Esophagus squamous epithelium (tissue), 5 donors: ENCODE measurements around the gene HBA2. TPM values are rescaled to one million over a fixed set of nuclear protein-coding genes. Genes with fewer than 3 reads are reported as not detected.

Experiments
- DNase-seq: peaks from one replicate; lab custom pipeline; 2025; lab: John Stamatoyannopoulos, UW
- H3K27ac ChIP-seq, 4 donors: fragments of 200-600 bp; sonication (generic); one replicate each; pipeline ENCODE4 v1.5.1; 2016 to 2019; ENCODE audit warnings: mild to moderate bottlenecking in 1 of 4
- H3K27me3 ChIP-seq, 4 donors: fragments of 200-600 bp; sonication (generic); 1 replicate in 3 of 4; 2 replicates in 1 of 4; pipeline versions ENCODE4 v1.5.1 to v1.6.0; 2017 to 2021; ENCODE audit warnings: antibody characterized with exemption in 1 of 4
- H3K36me3 ChIP-seq, 3 donors: fragments of 200-600 bp; sonication (generic); one replicate each; pipeline ENCODE4 v1.5.1; 2016 to 2019
- H3K4me1 ChIP-seq, 3 donors: fragments of 200-600 bp; sonication (generic); one replicate each; pipeline ENCODE4 v1.5.1; 2017 to 2019
- H3K4me3 ChIP-seq, 4 donors: fragments of 200-600 bp; sonication (generic); 1 replicate in 3 of 4; 2 replicates in 1 of 4; pipeline ENCODE4 v1.5.1; 2016 to 2019; ENCODE audit warnings: mild to moderate bottlenecking in 2 of 4, moderate library complexity in 1 of 4
- H3K9me3 ChIP-seq, 3 donors: fragments of 200-600 bp; sonication (generic); one replicate each; pipeline ENCODE4 v1.5.1; 2016 to 2019
- POLR2A ChIP-seq, 4 donors: fragments of 450-650 bp; IDR thresholded peaks; one replicate each; pipeline ENCODE4 v1.6.1; 2017; ENCODE audit warnings: antibody characterized with exemption in 4 of 4, mild to moderate bottlenecking in 4 of 4, moderate library complexity in 3 of 4
- WGBS, 2 donors: methylation state at CpG; one replicate each; pipeline ENCODE4 v1.1.5; 2018; 5-methylcytosine and 5-hydroxymethylcytosine counted together
- intact Hi-C: fragments of 100-400 bp; cut with DNase I; formaldehyde crosslinking; loops from one replicate; pipeline ENCODE4 v1.15.0; 2022
- total RNA-seq, 4 donors: library from RNA; depleted of rRNA; stranded (reverse); fragments of >200 nt; gene quantifications; one replicate each; pipeline ENCODE4 v1.1.0, GENCODE V29; 2016
- TF ChIP-seq, protein P1 (sequence below), 6 experiments: fragments of 450-650 bp in 4 of 6; fragments of 200-600 bp in 2 of 6; sonication (generic) in 2 of 6; IDR thresholded peaks; one replicate each; pipeline ENCODE4 v1.5.1; 2016 to 2019; ENCODE audit warnings: antibody characterized with exemption in 6 of 6, mild to moderate bottlenecking in 4 of 6, moderate library complexity in 4 of 6
- donor health status: DM: yes; HTN: yes; CAD: no.

HBA2 gene
- total RNA-seq, 4 donors from 2014 or later = 4.7 to 5.0 TPM; not detected in 2

DNA sequence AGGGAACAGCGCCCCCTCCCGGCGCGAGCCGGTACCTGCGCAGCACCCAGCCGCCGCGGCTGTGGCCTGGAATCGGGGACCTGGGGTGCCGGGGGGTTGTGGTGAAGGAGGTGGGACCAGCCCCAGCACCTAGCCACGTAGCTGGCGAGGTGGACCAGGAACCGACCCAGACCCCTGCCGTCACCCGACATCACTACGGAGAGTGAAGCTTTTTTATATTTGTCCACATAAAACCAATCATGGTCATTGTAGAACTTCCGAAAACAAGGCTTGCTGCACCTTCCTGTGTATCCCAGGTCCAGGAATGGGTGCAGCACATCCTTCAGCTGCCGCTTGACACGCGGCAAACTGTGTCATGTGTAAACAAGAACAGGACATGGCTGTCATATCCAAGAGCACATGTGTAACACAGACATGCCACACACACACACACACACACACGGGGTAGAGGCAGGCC is 8.9 kb downstream of the HBA2 start:
- WGBS, 2 donors = 0 to 33% methylated on average over 5 to 7 of the region's 22 CpGs
- H3K4me3 ChIP-seq = peak overlapping the region in 2 of 4 donors; percentile 38 to 61
- H3K27me3 ChIP-seq = peaks cover 5 to 46% (median 31%) of the 10 kb centered on the region in 4 donors
- intact Hi-C loops = no loop called here
- no peak for DNase-seq
- TF ChIP-seq, protein P1, sequence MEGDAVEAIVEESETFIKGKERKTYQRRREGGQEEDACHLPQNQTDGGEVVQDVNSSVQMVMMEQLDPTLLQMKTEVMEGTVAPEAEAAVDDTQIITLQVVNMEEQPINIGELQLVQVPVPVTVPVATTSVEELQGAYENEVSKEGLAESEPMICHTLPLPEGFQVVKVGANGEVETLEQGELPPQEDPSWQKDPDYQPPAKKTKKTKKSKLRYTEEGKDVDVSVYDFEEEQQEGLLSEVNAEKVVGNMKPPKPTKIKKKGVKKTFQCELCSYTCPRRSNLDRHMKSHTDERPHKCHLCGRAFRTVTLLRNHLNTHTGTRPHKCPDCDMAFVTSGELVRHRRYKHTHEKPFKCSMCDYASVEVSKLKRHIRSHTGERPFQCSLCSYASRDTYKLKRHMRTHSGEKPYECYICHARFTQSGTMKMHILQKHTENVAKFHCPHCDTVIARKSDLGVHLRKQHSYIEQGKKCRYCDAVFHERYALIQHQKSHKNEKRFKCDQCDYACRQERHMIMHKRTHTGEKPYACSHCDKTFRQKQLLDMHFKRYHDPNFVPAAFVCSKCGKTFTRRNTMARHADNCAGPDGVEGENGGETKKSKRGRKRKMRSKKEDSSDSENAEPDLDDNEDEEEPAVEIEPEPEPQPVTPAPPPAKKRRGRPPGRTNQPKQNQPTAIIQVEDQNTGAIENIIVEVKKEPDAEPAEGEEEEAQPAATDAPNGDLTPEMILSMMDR (IDR thresholded peaks at IDR 0.05) = peak; percentile 93 to 99 (median 97)
- TF ChIP-seq POLR2A (IDR thresholded peaks at IDR 0.05) = no peak
- H3K27ac ChIP-seq = no peak overlapping the region
- no peaks in the 10 kb centered on the region for H3K36me3 ChIP-seq
- H3K9me3 ChIP-seq = no peaks in the 10 kb centered on the region
- peaks cover 13 to 30% (median 16%) of the 10 kb centered on the region in 3 donors for H3K4me1 ChIP-seq

DNA sequence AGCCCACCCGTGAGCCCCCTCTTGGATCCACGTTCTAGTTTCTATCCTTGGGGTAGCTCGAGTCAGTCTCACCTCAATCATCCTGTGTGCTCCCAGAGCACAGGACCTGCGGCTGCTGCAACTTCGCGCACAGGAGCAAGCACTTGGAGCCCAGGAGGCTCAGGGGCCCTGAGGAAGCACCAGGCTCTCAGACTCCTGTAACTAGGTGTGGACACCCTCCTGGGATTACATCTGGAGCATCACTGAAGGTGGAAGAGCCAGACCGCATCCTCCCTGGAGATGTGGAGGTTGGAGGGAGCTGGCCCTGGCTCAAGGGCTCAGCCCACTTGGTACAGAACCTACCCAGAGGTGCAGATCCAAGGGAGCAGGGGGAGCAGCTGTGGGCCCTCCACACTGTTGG is 10.3 kb downstream of the HBA2 start:
- Histone ChIP-seq H3K4me1 (peaks cover 13 to 20% (median 16%) of the 10 kb centered on the region in 3 donors), H3K4me3 (no peak overlapping the region), H3K27ac (no peak overlapping the region), H3K36me3 (peaks cover 0 to 10% (median 7%) of the 10 kb centered on the region in 3 donors), H3K9me3 (no peaks in the 10 kb centered on the region), H3K27me3 (peaks cover 5 to 34% (median 21%) of the 10 kb centered on the region in 4 donors)
- DNase-seq = no peak
- 69% methylated on average over 5 to 7 of the region's 7 CpGs for WGBS, 2 donors
- TF ChIP-seq, protein P1 (IDR thresholded peaks at IDR 0.05) = no peak
- TF ChIP-seq POLR2A (IDR thresholded peaks at IDR 0.05) = no peak
- intact Hi-C loops = no loop called here

DNA sequence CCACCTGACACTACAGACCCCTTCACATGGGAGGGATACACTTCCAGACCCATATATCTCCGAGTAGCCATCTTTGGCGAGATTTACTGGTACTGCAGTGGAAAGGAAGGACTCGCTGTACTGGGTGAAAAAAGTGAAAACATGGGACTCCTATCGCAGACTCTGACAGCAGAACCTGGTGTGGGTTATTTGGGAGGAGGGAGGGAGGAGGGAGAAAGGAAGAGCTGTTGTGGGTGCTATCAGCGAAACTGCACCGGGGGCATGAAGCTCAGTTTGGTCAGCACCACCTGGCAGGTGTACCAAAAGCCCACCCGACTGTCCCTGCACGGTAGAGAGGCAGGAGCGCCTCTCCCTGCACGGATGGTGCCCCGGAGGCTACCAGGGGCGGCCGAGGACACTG is 12.5 kb downstream of the HBA2 start:
- Histone ChIP-seq H3K4me1 (peaks cover 13 to 16% (median 14%) of the 10 kb centered on the region in 3 donors), H3K27ac (no peak overlapping the region), H3K9me3 (no peaks in the 10 kb centered on the region), H3K4me3 (no peak overlapping the region), H3K36me3 (peaks cover 10 to 32% (median 14%) of the 10 kb centered on the region in 3 donors), H3K27me3 (peaks cover 0 to 12% (median 5%) of the 10 kb centered on the region in 4 donors)
- TF ChIP-seq, protein P1 (IDR thresholded peaks at IDR 0.05) = no peak
- no peak for TF ChIP-seq POLR2A (IDR thresholded peaks at IDR 0.05)
- intact Hi-C loops = no loop called here
- WGBS, 2 donors = 83 to 85% methylated on average over 7 to 9 of the region's 13 CpGs
- DNase-seq = no peak

DNA sequence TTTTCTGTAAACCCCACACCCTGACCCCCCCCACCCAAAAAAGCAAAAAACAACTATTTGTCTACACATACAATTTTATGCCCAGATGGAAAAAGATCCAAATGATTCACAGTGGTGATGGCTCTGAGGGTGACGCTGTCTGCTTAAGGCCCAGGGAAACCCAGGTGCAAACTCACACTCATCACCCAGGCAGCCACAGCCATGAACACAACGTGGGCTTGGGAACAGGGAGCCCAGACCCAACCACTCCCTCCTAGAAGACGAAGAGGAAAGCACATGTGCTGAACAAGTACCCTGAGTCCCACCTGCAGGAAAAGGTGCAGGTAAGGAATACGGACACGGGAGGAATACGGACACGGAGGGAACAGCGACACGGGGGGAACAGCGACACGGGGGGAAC is 13.0 kb downstream of the HBA2 start:
- TF ChIP-seq, protein P1 (IDR thresholded peaks at IDR 0.05) = no peak
- no peak for TF ChIP-seq POLR2A (IDR thresholded peaks at IDR 0.05)
- Histone ChIP-seq H3K27me3 (peaks cover 0 to 7% (median 2%) of the 10 kb centered on the region in 4 donors), H3K36me3 (peaks cover 14 to 37% (median 18%) of the 10 kb centered on the region in 3 donors), H3K9me3 (no peaks in the 10 kb centered on the region), H3K27ac (no peak overlapping the region), H3K4me1 (peaks cover 9 to 11% (median 10%) of the 10 kb centered on the region in 3 donors), H3K4me3 (no peak overlapping the region)
- intact Hi-C loops = no loop called here
- no peak for DNase-seq
- 63 to 89% methylated on average over 2 to 3 of the region's 11 CpGs for WGBS, 2 donors

DNA sequence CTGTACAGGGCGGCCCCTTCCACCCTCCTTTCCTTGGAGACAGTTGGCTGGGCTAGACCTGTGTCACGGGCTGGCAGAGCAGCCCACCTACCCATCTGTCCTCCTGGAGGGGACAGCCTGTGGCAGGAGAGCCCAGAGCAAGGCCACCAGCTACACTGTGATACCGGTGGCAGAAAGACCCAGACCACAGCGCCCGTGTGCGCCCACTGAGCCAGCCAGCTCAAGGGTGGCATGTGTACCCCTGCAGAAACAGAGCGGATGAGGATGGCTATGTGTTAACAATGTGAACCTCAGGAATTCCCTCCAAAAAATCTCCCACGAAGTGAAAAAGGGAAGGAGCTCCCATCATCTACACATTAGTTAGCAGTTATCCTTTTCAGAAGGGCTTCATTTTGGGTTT is 14.7 kb downstream of the HBA2 start:
- 91 to 93% methylated on average over 7 to 8 of the region's 8 CpGs for WGBS, 2 donors
- Histone ChIP-seq H3K27ac (no peak overlapping the region), H3K4me1 (no peaks in the 10 kb centered on the region), H3K4me3 (no peak overlapping the region), H3K36me3 (peaks cover 24 to 53% (median 26%) of the 10 kb centered on the region in 3 donors), H3K9me3 (no peaks in the 10 kb centered on the region), H3K27me3 (no peaks in the 10 kb centered on the region)
- intact Hi-C loops = no loop called here
- no peak for DNase-seq
- TF ChIP-seq, protein P1 (IDR thresholded peaks at IDR 0.05) = no peak
- no peak for TF ChIP-seq POLR2A (IDR thresholded peaks at IDR 0.05)
